ENCODE measurements around the gene LAG3. TPM values are rescaled to one million over a fixed set of nuclear protein-coding genes. Genes with fewer than 3 reads are reported as not detected.

Gene LAG3
- total RNA-seq, 1 experiment from 2014 or later: 2.6 TPM

- TF ChIP-seq ZBTB21 (CRISPR knock-in tag; IDR thresholded peaks at IDR 0.05; ENCODE audit: borderline replicate concordance): peak; percentile 82; the same call in 1 of the 2 replicates
- TF ChIP-seq FOXP1 (CRISPR knock-in tag; IDR thresholded peaks at IDR 0.05; ENCODE audit: borderline replicate concordance): 0 out of 2 replicates have a peak, but pooled peaks have one; percentile 53
- peak; percentile 59; the same call in 1 of the 2 replicates for TF ChIP-seq ARID4B (CRISPR knock-in tag; IDR thresholded peaks at IDR 0.05; ENCODE audit: borderline replicate concordance)
- peak; percentile 81 for TF ChIP-seq ETV6 (CRISPR knock-in tag; IDR thresholded peaks at IDR 0.05)
- TF ChIP-seq ZNF281 (CRISPR knock-in tag; IDR thresholded peaks at IDR 0.05): no peak
- TF ChIP-seq PRRX2 (CRISPR knock-in tag; IDR thresholded peaks at IDR 0.05): no peak
- TF ChIP-seq GRHL2 (CRISPR knock-in tag; IDR thresholded peaks at IDR 0.05; ENCODE audit: insufficient replicate concordance, severe bottlenecking): no peak
- TF ChIP-seq ATF3 (CRISPR knock-in tag; conservative IDR thresholded peaks at IDR 0.05): no peak
- TF ChIP-seq CDX4 (CRISPR knock-in tag; IDR thresholded peaks at IDR 0.05; ENCODE audit: borderline replicate concordance): no peak
- peak; percentile 66; the same call in 1 of the 2 replicates for TF ChIP-seq ESRRA (CRISPR knock-in tag; IDR thresholded peaks at IDR 0.05; ENCODE audit: borderline replicate concordance)
- no peak for TF ChIP-seq SMAD4 (CRISPR knock-in tag; IDR thresholded peaks at IDR 0.05)
- TF ChIP-seq ZNF512 (CRISPR knock-in tag; IDR thresholded peaks at IDR 0.05; ENCODE audit: borderline replicate concordance): no peak
- TF ChIP-seq MLX (CRISPR knock-in tag; IDR thresholded peaks at IDR 0.05): no peak
- TF ChIP-seq ATF6 (CRISPR knock-in tag; IDR thresholded peaks at IDR 0.05): no peak
- 0 out of 2 replicates have a peak, but pooled peaks have one; percentile 5 for TF ChIP-seq NR3C1 (CRISPR knock-in tag; conservative IDR thresholded peaks at IDR 0.05; ENCODE audit: low read depth)
- no peak for TF ChIP-seq AR (CRISPR knock-in tag; IDR thresholded peaks at IDR 0.05)
- no peak for TF ChIP-seq SOX15 (CRISPR knock-in tag; IDR thresholded peaks at IDR 0.05)
- peak; percentile 70; the same call in 1 of the 2 replicates for TF ChIP-seq TP53 (CRISPR knock-in tag; IDR thresholded peaks at IDR 0.05)
- peak; percentile 87 for TF ChIP-seq FOXP4 (CRISPR knock-in tag; IDR thresholded peaks at IDR 0.05)
Observed at GRCh38 chr12:6752921-6753771, 19.2 kb upstream of the LAG3 start, which contains the start of gene MLF2 (continued).
